ENCODE measurements around the gene SLC35C1. TPM values are rescaled to one million over a fixed set of nuclear protein-coding genes. Genes with fewer than 3 reads are reported as not detected.

The SLC35C1 gene
- total and polyA plus RNA-seq, 7 donors = 5.3 to 38.9 (median 8.6) TPM

GRCh38 chr11:45769960-45770359, 35.0 kb upstream of the SLC35C1 start:
- Histone ChIP-seq H3K27me3 (no peaks in the 10 kb centered on the region), H3K27ac (no peak overlapping the region), H3K9me3 (no peaks in the 10 kb centered on the region), H3K4me3 (no peak overlapping the region), H3K4me1 (peaks cover 0 to 5% (median 2%) of the 10 kb centered on the region in 4 donors), H3K36me3 (no peaks in the 10 kb centered on the region)
- intact Hi-C loops (cut with DNase I) = loop anchor here (2.0 to 5.0 kb wide), 4 partner anchors 98 to 429 kb away; no protein-coding TSS in a partner anchor
- TF ChIP-seq CTCF (IDR thresholded peaks at IDR 0.05) (no peak), POLR2AphosphoS5 (IDR thresholded peaks at IDR 0.05) (no peak), POLR2A (IDR thresholded peaks at IDR 0.05) (no peak), EP300 (IDR thresholded peaks at IDR 0.05) (no peak)
- WGBS, 2 donors = 93 to 95% methylated on average over 5 of the region's 5 CpGs
- no peak for DNase-seq

- Histone ChIP-seq H3K4me1 (peaks cover 0 to 5% (median 2%) of the 10 kb centered on the region in 4 donors), H3K36me3 (no peaks in the 10 kb centered on the region), H3K27ac (peak overlapping the region; percentile 61 to 73 (median 72)), H3K4me3 (peak overlapping the region; percentile 29 to 59 (median 47)), H3K9me3 (no peaks in the 10 kb centered on the region), H3K27me3 (no peaks in the 10 kb centered on the region)
- intact Hi-C loops (cut with DNase I) = loop anchor here (5.0 kb wide), 3 partner anchors 99 to 399 kb away; no protein-coding TSS in a partner anchor
- peak; percentile 78 for DNase-seq
- TF ChIP-seq POLR2A (IDR thresholded peaks at IDR 0.05) = no peak
- TF ChIP-seq CTCF (IDR thresholded peaks at IDR 0.05) = peak; percentile 64 to 93 (median 89)
- 2 to 7% methylated on average over 18 of the region's 18 CpGs for WGBS, 2 donors
These were observed 33.8 kb upstream of the SLC35C1 start for GRCh38 chr11:45771193-45771565.

GRCh38 chr11:45771566-45772448, 33.1 kb upstream of the SLC35C1 start:
- DNase-seq = peak; percentile 90
- Histone ChIP-seq H3K27me3 (no peaks in the 10 kb centered on the region), H3K4me1 (peaks cover 0 to 5% (median 2%) of the 10 kb centered on the region in 4 donors), H3K4me3 (peak overlapping the region; percentile 29 to 59 (median 47)), H3K9me3 (no peaks in the 10 kb centered on the region), H3K36me3 (no peaks in the 10 kb centered on the region), H3K27ac (peak overlapping the region; percentile 61 to 73 (median 72))
- intact Hi-C loops (cut with DNase I) = loop anchor here (5.0 kb wide), 3 partner anchors 100 to 400 kb away; no protein-coding TSS in a partner anchor
- TF ChIP-seq POLR2AphosphoS5 (IDR thresholded peaks at IDR 0.05) (peak in 3 of 4 donors; percentile 19 to 36 (median 20)), CTCF (IDR thresholded peaks at IDR 0.05) (peak; percentile 71 to 91 (median 84)), POLR2A (IDR thresholded peaks at IDR 0.05) (no peak), EP300 (IDR thresholded peaks at IDR 0.05) (no peak)
- WGBS, 2 donors = 2 to 4% methylated on average over 31 of the region's 31 CpGs

GRCh38 chr11:45772449-45772774, 32.5 kb upstream of the SLC35C1 start:
- H3K9me3 ChIP-seq = no peaks in the 10 kb centered on the region
- DNase-seq = no peak
- TF ChIP-seq POLR2A (IDR thresholded peaks at IDR 0.05) (no peak), EP300 (IDR thresholded peaks at IDR 0.05) (no peak), CTCF (IDR thresholded peaks at IDR 0.05) (no peak), POLR2AphosphoS5 (IDR thresholded peaks at IDR 0.05) (no peak)
- H3K27ac ChIP-seq = no peak overlapping the region
- intact Hi-C loops (cut with DNase I) = loop anchor here (5.0 kb wide), 3 partner anchors 100 to 400 kb away; no protein-coding TSS in a partner anchor
- 68% methylated on average over 5 of the region's 5 CpGs for WGBS, 2 donors
- no peaks in the 10 kb centered on the region for H3K36me3 ChIP-seq
- peaks cover 0 to 5% (median 2%) of the 10 kb centered on the region in 4 donors for H3K4me1 ChIP-seq
- H3K27me3 ChIP-seq = no peaks in the 10 kb centered on the region
- no peak overlapping the region for H3K4me3 ChIP-seq

Data from sigmoid colon (tissue), 7 donors.